ENCODE measurements around the gene POFUT1.

The POFUT1 gene

DNA sequence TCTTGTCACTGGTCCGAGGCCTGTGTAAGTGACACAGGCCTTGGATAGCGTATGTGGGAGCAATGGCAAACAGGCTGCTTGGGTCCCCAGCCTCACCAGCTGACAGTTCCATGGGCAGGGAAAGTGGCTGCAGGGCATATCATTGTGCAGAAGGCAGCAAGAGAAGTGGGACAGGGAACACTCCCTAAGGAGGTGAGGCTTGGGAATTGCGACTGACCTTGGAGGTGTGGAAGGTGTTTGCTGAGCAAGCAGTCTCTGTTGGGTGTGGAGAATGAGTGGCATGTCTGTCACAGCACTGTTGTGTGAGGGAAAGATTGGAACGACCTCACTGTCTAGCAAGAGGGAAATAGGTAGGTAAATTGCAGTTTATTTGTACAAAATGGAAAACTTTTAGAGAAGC lies 16.8 kb downstream of the POFUT1 start:
- Histone ChIP-seq H3K9me3 (ENCODE audit: control insufficient read depth, insufficient read depth, low read depth, low read length) (no peaks in the 10 kb centered on the region), H3K27ac (ENCODE audit: extremely low read depth, low read depth, low read length) (no peak overlapping the region), H3K36me3 (ENCODE audit: control insufficient read depth in 2 of 2, insufficient read depth in 1 of 2, low read length in 2 of 2) (peaks cover 14 to 83% of the 10 kb centered on the region in 2 experiments), H3K4me1 (ENCODE audit: control insufficient read depth, insufficient read depth, low read length) (no peaks in the 10 kb centered on the region), H3K4me3 (ENCODE audit: low read depth, low read length) (no peak overlapping the region)
- CTCF ChIA-PET: no interaction called here
- POLR2A ChIA-PET: no interaction called here
- TF ChIP-seq ZNF24 (tag by site-specific recombination; IDR thresholded peaks at IDR 0.05) (no peak), HOXC10 (CRISPR knock-in tag; IDR thresholded peaks at IDR 0.05) (no peak)

DNA sequence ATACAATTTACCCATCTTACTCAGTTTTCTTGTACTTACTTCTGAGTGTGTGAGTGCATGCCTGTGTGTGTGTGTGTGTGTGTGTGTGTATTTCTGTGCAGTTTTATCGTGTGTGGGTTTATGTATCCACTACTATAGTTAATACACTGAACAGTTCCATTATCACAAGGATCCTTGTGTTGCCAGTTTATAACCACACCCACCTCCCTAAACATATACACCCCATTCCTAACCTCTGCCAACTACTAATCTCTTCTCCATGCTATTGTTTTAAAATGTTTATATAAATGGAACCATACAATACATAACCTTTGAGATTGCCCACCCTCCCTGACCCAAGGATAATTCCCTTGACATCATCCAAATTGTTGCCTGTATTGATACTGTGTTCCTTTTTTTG lies 18.7 kb downstream of the POFUT1 start:
- POLR2A ChIA-PET: no interaction called here
- Histone ChIP-seq H3K4me1 (ENCODE audit: control insufficient read depth, insufficient read depth, low read length) (no peaks in the 10 kb centered on the region), H3K9me3 (ENCODE audit: control insufficient read depth, insufficient read depth, low read depth, low read length) (no peaks in the 10 kb centered on the region), H3K27ac (ENCODE audit: extremely low read depth, low read depth, low read length) (no peak overlapping the region), H3K4me3 (ENCODE audit: low read depth, low read length) (no peak overlapping the region), H3K36me3 (ENCODE audit: control insufficient read depth in 2 of 2, insufficient read depth in 1 of 2, low read length in 2 of 2) (peaks cover 18 to 84% of the 10 kb centered on the region in 2 experiments)
- TF ChIP-seq, protein P1, sequence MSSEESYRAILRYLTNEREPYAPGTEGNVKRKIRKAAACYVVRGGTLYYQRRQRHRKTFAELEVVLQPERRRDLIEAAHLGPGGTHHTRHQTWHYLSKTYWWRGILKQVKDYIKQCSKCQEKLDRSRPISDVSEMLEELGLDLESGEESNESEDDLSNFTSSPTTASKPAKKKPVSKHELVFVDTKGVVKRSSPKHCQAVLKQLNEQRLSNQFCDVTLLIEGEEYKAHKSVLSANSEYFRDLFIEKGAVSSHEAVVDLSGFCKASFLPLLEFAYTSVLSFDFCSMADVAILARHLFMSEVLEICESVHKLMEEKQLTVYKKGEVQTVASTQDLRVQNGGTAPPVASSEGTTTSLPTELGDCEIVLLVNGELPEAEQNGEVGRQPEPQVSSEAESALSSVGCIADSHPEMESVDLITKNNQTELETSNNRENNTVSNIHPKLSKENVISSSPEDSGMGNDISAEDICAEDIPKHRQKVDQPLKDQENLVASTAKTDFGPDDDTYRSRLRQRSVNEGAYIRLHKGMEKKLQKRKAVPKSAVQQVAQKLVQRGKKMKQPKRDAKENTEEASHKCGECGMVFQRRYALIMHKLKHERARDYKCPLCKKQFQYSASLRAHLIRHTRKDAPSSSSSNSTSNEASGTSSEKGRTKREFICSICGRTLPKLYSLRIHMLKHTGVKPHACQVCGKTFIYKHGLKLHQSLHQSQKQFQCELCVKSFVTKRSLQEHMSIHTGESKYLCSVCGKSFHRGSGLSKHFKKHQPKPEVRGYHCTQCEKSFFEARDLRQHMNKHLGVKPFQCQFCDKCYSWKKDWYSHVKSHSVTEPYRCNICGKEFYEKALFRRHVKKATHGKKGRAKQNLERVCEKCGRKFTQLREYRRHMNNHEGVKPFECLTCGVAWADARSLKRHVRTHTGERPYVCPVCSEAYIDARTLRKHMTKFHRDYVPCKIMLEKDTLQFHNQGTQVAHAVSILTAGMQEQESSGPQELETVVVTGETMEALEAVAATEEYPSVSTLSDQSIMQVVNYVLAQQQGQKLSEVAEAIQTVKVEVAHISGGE (tag by site-specific recombination; conservative IDR thresholded peaks at IDR 0.05; ENCODE audit: low read depth): no peak
- TF ChIP-seq KLF1 (tag by site-specific recombination; IDR thresholded peaks at IDR 0.05) (0 out of 2 replicates have a peak, but pooled peaks have one; percentile 13), ZNF596 (tag by site-specific recombination; IDR thresholded peaks at IDR 0.05) (no peak)
- CTCF ChIA-PET: interaction anchor here (0.6 kb wide), 1 partner anchor 159 kb away, joined by 3 read pairs; no protein-coding TSS in a partner anchor

DNA sequence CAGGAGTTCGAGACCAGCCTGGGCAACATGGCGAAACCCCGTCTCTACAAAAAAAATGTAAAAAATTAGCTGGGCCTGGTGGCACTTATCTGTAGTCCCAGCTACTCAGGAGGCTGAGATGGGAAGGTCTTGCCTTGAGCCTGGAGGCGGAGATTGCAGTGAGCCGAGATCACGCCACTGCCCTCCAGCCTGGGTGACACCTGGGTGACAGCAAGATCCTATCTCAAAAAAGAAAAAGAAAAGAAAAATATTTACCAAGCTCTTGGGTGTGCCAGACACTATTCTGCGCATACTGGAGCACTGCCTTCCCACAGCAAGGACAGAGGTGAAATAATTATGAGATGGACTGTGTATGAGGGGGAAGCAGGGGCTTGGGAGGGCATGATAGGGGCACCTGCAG lies 19.6 kb downstream of the POFUT1 start:
- no peak overlapping the region for H3K4me3 ChIP-seq (ENCODE audit: low read depth, low read length)
- no peak overlapping the region for H3K27ac ChIP-seq (ENCODE audit: extremely low read depth, low read depth, low read length)
- CTCF ChIA-PET: no interaction called here
- peaks cover 14 to 84% of the 10 kb centered on the region in 2 experiments for H3K36me3 ChIP-seq (ENCODE audit: control insufficient read depth in 2 of 2, insufficient read depth in 1 of 2, low read length in 2 of 2)
- POLR2A ChIA-PET: no interaction called here
- no peaks in the 10 kb centered on the region for H3K4me1 ChIP-seq (ENCODE audit: control insufficient read depth, insufficient read depth, low read length)
- no peaks in the 10 kb centered on the region for H3K9me3 ChIP-seq (ENCODE audit: control insufficient read depth, insufficient read depth, low read depth, low read length)
- TF ChIP-seq, protein P2, sequence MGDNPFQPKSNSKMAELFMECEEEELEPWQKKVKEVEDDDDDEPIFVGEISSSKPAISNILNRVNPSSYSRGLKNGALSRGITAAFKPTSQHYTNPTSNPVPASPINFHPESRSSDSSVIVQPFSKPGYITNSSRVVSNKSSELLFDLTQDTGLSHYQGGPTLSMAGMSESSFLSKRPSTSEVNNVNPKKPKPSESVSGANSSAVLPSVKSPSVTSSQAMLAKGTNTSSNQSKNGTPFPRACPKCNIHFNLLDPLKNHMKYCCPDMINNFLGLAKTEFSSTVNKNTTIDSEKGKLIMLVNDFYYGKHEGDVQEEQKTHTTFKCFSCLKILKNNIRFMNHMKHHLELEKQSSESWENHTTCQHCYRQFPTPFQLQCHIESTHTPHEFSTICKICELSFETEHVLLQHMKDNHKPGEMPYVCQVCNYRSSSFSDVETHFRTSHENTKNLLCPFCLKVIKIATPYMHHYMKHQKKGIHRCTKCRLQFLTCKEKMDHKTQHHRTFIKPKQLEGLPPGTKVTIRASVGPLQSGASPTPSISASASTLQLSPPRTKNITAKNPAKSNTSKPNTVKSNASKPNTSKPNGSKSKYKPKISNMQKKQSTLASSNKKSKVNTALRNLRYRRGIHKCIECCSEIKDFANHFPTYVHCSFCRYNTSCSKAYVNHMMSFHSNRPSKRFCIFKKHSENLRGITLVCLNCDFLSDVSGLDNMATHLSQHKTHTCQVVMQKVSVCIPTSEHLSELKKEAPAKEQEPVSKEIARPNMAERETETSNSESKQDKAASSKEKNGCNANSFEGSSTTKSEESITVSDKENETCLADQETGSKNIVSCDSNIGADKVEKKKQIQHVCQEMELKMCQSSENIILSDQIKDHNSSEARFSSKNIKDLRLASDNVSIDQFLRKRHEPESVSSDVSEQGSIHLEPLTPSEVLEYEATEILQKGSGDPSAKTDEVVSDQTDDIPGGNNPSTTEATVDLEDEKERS (tag by site-specific recombination; IDR thresholded peaks at IDR 0.05): no peak
- no peak for TF ChIP-seq ZNF23 (tag by site-specific recombination; IDR thresholded peaks at IDR 0.05; ENCODE audit: borderline replicate concordance)
- TF ChIP-seq, protein P3, sequence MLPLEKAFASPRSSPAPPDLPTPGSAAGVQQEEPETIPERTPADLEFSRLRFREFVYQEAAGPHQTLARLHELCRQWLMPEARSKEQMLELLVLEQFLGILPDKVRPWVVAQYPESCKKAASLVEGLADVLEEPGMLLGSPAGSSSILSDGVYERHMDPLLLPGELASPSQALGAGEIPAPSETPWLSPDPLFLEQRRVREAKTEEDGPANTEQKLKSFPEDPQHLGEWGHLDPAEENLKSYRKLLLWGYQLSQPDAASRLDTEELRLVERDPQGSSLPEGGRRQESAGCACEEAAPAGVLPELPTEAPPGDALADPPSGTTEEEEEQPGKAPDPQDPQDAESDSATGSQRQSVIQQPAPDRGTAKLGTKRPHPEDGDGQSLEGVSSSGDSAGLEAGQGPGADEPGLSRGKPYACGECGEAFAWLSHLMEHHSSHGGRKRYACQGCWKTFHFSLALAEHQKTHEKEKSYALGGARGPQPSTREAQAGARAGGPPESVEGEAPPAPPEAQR (tag by site-specific recombination; IDR thresholded peaks at IDR 0.05): no peak
- no peak for TF ChIP-seq BCL11A (tag by site-specific recombination; IDR thresholded peaks at IDR 0.05; ENCODE audit: low read depth)
